IMR-90 (cell line): ENCODE data around the gene RAB28. TPM values are rescaled to one million over a fixed set of nuclear protein-coding genes. Genes with fewer than 3 reads are reported as not detected.

Experiments
- ATAC-seq: fragments of 200-7000 bp; cut with Tn5 transposase; 2 replicates; pipeline ENCODE4 v1.9.1; 2020; ENCODE audit warnings: low read depth, mild to moderate bottlenecking, moderate library complexity
- BruUV-seq: library from RNA; stranded (reverse); fragments of 400-500 nt; replicated peaks from 2 replicates; lab custom pipeline; 2021; lab: Mats Ljungman, UMichigan
- CTCF ChIA-PET: fragments of 300-600 bp; formaldehyde crosslinking; extraction: SDS; loops from one replicate; lab custom pipeline; 2021; ENCODE audit warnings: antibody characterized with exemption; lab: Yijun Ruan, JAX
- POLR2A ChIA-PET: fragments of 300-600 bp; sonication (Branson Sonifier 250); formaldehyde crosslinking; loops from one replicate; lab custom pipeline; 2022; ENCODE audit warnings: antibody characterized with exemption; ENCODE audit not compliant: unreplicated experiment; lab: Charles Lee
- DNase-seq: peaks from one replicate; pipeline ENCODE4 v3.0.0; 2013
- H2AFZ ChIP-seq: replicated peaks from 2 replicates; pipeline ENCODE3; 2013; ENCODE audit warnings: low read length, mild to moderate bottlenecking; ENCODE audit not compliant: poor library complexity
- H2AK5ac ChIP-seq: 2 replicates; pipeline ENCODE4 v1.6.1; 2013; ENCODE audit warnings: low read depth, low read length, inconsistent platforms
- H2AK9ac ChIP-seq: replicated peaks from 2 replicates; pipeline ENCODE3; 2013; ENCODE audit warnings: mild to moderate bottlenecking, low read depth, low read length, moderate library complexity; ENCODE audit not compliant: poor library complexity
- H2BK120ac ChIP-seq: 2 replicates; pipeline ENCODE4 v1.6.1; 2013; ENCODE audit warnings: low read depth, low read length, inconsistent platforms
- H2BK15ac ChIP-seq: 3 replicates; pipeline ENCODE4 v1.6.1; 2013; ENCODE audit warnings: low read depth, low read length, inconsistent platforms
- H2BK20ac ChIP-seq: 2 replicates; pipeline ENCODE4 v1.6.1; 2013; ENCODE audit warnings: low read depth, mild to moderate bottlenecking, inconsistent platforms, low read length, moderate library complexity
- H2BK5ac ChIP-seq: 2 replicates; pipeline ENCODE4 v1.6.1; 2013; ENCODE audit warnings: mild to moderate bottlenecking, low read depth, low read length, inconsistent platforms; ENCODE audit not compliant: poor library complexity, severe bottlenecking
- H3K14ac ChIP-seq: replicated peaks from 2 replicates; pipeline ENCODE4 v1.6.1; 2013; ENCODE audit warnings: low read depth, low read length, inconsistent platforms
- H3K18ac ChIP-seq: 2 replicates; pipeline ENCODE4 v1.6.1; 2013; ENCODE audit warnings: low read depth, low read length, control low read depth
- H3K23ac ChIP-seq: 2 replicates; pipeline ENCODE4 v1.6.1; 2013; ENCODE audit warnings: low read depth, low read length, inconsistent platforms
- H3K27ac ChIP-seq: 2 replicates; pipeline ENCODE4 v1.5.1; 2013; ENCODE audit warnings: mild to moderate bottlenecking, control low read depth, low read length; ENCODE audit not compliant: insufficient read depth
- H3K27me3 ChIP-seq: 2 replicates; pipeline ENCODE4 v1.6.1; 2013; ENCODE audit warnings: low read length; ENCODE audit not compliant: control insufficient read depth, insufficient read depth
- H3K36me3 ChIP-seq: 2 replicates; pipeline ENCODE4 v1.6.1; 2013; ENCODE audit warnings: low read length, mixed read lengths; ENCODE audit not compliant: control insufficient read depth, insufficient read depth
- H3K4ac ChIP-seq: 2 replicates; pipeline ENCODE4 v1.6.1; 2013; ENCODE audit warnings: low read depth, low read length, inconsistent platforms
- H3K4me1 ChIP-seq: 2 replicates; pipeline ENCODE4 v1.6.1; 2013; ENCODE audit warnings: low read length, mixed read lengths; ENCODE audit not compliant: control insufficient read depth, insufficient read depth
- H3K4me2 ChIP-seq: 2 replicates; pipeline ENCODE4 v1.6.1; 2013; ENCODE audit warnings: low read depth, mild to moderate bottlenecking, control low read depth, low read length, moderate library complexity
- H3K4me3 ChIP-seq: 2 replicates; pipeline ENCODE4 v1.5.1; 2013; ENCODE audit warnings: low read depth, mild to moderate bottlenecking, control low read depth, low read length, moderate library complexity; ENCODE audit not compliant: insufficient read depth
- H3K56ac ChIP-seq: 2 replicates; pipeline ENCODE4 v1.6.1; 2013; ENCODE audit warnings: low read length, inconsistent platforms; ENCODE audit not compliant: insufficient read depth; ENCODE audit errors: extremely low read depth
- H3K79me1 ChIP-seq, 2 experiments: 2 replicates each; pipeline ENCODE4 v1.6.1; 2013; ENCODE audit warnings: low read length in 2 of 2, inconsistent platforms in 1 of 2, low read depth in 1 of 2
- H3K9ac ChIP-seq: 2 replicates; pipeline ENCODE4 v1.6.1; 2013; ENCODE audit warnings: low read depth, low read length, control low read depth
- H3K9me1 ChIP-seq: 2 replicates; pipeline ENCODE4 v1.6.1; 2013; ENCODE audit warnings: low read length, inconsistent platforms; ENCODE audit not compliant: insufficient read depth
- H3K9me3 ChIP-seq: 2 replicates; pipeline ENCODE4 v1.6.1; 2013; ENCODE audit warnings: low read length; ENCODE audit not compliant: control insufficient read depth, insufficient read depth
- H4K20me1 ChIP-seq: 2 replicates; pipeline ENCODE4 v1.6.1; 2013; ENCODE audit warnings: low read length, inconsistent platforms; ENCODE audit not compliant: insufficient read depth
- H4K5ac ChIP-seq: 2 replicates; pipeline ENCODE4 v1.6.1; 2013; ENCODE audit warnings: mild to moderate bottlenecking, low read depth, low read length, control low read depth
- H4K8ac ChIP-seq, 2 experiments: 2 replicates each; pipeline ENCODE4 v1.6.1; 2013; ENCODE audit warnings: low read depth in 2 of 2, low read length in 2 of 2, control low read depth in 1 of 2, inconsistent platforms in 1 of 2
- H4K91ac ChIP-seq: 2 replicates; pipeline ENCODE4 v1.6.1; 2013; ENCODE audit warnings: low read depth, low read length, inconsistent platforms; ENCODE audit not compliant: insufficient read depth
- BHLHE40 ChIP-seq: fragments of 150-350 bp; IDR thresholded peaks from 2 replicates; pipeline ENCODE4 v1.6.1; 2016; ENCODE audit warnings: mild to moderate bottlenecking, low read depth, low read length
- CHD1 ChIP-seq: IDR thresholded peaks from 2 replicates; pipeline ENCODE4 v1.6.1; 2012; ENCODE audit warnings: low read depth, low read length, improper control_type of control experiment
- CTCF ChIP-seq: conservative IDR thresholded peaks from 2 replicates; pipeline ENCODE4 v1.5.1; 2012; ENCODE audit warnings: mild to moderate bottlenecking, low read depth, low read length, improper control_type of control experiment
- ELK1 ChIP-seq: fragments of 150-350 bp; IDR thresholded peaks from 2 replicates; pipeline ENCODE4 v1.6.1; 2016; ENCODE audit warnings: low read depth, mild to moderate bottlenecking, low read length, moderate library complexity, borderline replicate concordance
- FOS ChIP-seq: fragments of 150-350 bp; IDR thresholded peaks from 2 replicates; pipeline ENCODE4 v1.6.1; 2016; ENCODE audit warnings: low read depth, low read length
- MAFK ChIP-seq: IDR thresholded peaks from 2 replicates; pipeline ENCODE4 v1.6.1; 2012; ENCODE audit warnings: low read depth, low read length, improper control_type of control experiment
- NFE2L2 ChIP-seq: fragments of 150-350 bp; IDR thresholded peaks from 2 replicates; pipeline ENCODE4 v1.6.1; 2016; ENCODE audit warnings: low read depth, mild to moderate bottlenecking, low read length
- RAD21 ChIP-seq: IDR thresholded peaks from 2 replicates; pipeline ENCODE4 v1.6.1; 2012; ENCODE audit warnings: low read length, improper control_type of control experiment
- RCOR1 ChIP-seq: IDR thresholded peaks from 2 replicates; pipeline ENCODE4 v1.6.1; 2012; ENCODE audit warnings: mild to moderate bottlenecking, low read length, improper control_type of control experiment; ENCODE audit not compliant: insufficient replicate concordance
- RFX5 ChIP-seq: IDR thresholded peaks from 2 replicates; pipeline ENCODE4 v1.8.0; 2012; ENCODE audit warnings: low read depth, mild to moderate bottlenecking, low read length, moderate library complexity
- SMC3 ChIP-seq: fragments of 150-350 bp; IDR thresholded peaks from 2 replicates; pipeline ENCODE4 v1.6.1; 2016; ENCODE audit warnings: low read depth, mild to moderate bottlenecking, antibody characterized with exemption, low read length, moderate library complexity
- WGBS, 2 experiments: methylation state at CpG; one replicate each; pipeline versions ENCODE4 v1.1.5 to v1.1.7; 2013; ENCODE audit warnings: missing lambda C conversion rate in 2 of 2; ENCODE audit not compliant: insufficient read length in 1 of 2; ENCODE audit errors: extremely low coverage in 2 of 2; 5-methylcytosine and 5-hydroxymethylcytosine counted together
- dilution Hi-C: fragments of 300-500 bp; cut with HindIII; formaldehyde crosslinking; loops from one replicate; pipeline ENCODE4 v1.14.3; 2018; ENCODE audit warnings: low sequenced_read_pairs; ENCODE audit not compliant: unreplicated experiment
- in situ Hi-C: fragments of 300-500 bp; cut with MboI; formaldehyde crosslinking; loops from 3 replicates; pipeline ENCODE4 v1.14.3; 2019; ENCODE audit warnings: low sequenced_read_pairs, inconsistent platforms, mixed read lengths
- intact Hi-C: fragments of 100-400 bp; cut with micrococcal nuclease; formaldehyde crosslinking; loops from 2 replicates; pipeline ENCODE4 v1.10.0; 2022
- polyA plus RNA-seq, 3 experiments: library from polyadenylated mRNA; depleted of rRNA; stranded (reverse); fragments of >200 nt; gene quantifications; 2 replicates each; pipeline ENCODE4 v1.2.3, GENCODE V29; 2012; ENCODE audit warnings: low replicate concordance in 1 of 3
- total RNA-seq: library from RNA; depleted of rRNA; stranded (reverse); fragments of >200 nt; gene quantifications from 2 replicates; pipeline ENCODE4 v1.2.3, GENCODE V29; 2012

RAB28 gene
- total and polyA plus RNA-seq, 2 of the 4 experiments (the other 2 are of a cell fraction) = 7.5 to 10.8 TPM

DNA sequence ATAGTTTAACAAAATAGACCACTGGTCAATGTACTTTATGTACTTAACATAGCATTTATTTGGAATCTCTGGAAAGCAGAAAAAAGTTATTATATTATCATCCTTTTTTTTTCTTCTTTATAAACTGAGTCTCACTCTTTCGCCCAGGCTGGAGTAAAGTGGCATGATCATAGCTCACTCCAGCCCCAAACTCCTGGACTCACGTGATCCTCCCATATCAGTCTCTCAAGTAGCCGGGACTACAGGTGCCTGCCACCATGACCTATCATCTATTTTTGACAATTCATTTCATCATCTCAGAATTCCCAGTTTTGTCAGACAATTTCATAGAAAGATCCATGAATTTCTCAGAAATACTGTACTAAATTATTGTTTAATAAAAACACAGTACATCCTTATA lies 12.7 kb downstream of the RAB28 start:
- DNase-seq (no peak), ATAC-seq (no peak)
- H3K56ac ChIP-seq = no peak overlapping the region
- no peaks in the 10 kb centered on the region for H3K4me1 ChIP-seq
- peaks cover 0 to 14% of the 10 kb centered on the region in 2 experiments; a peak in 1 of 4 replicates for H3K79me1 ChIP-seq
- no peak overlapping the region for H3K9ac ChIP-seq
- WGBS, 2 experiments = no CpG with 5 or more reads among the region's 3 CpGs
- in situ Hi-C loops (no loop called here), intact Hi-C loops (no loop called here), dilution Hi-C loops (no loop called here)
- H3K4me3 ChIP-seq = no peak overlapping the region
- no peak overlapping the region for H2AFZ ChIP-seq
- H4K8ac ChIP-seq = no peak overlapping the region
- H3K4me2 ChIP-seq = no peak overlapping the region
- no peak overlapping the region for H2BK5ac ChIP-seq
- no peak overlapping the region for H4K5ac ChIP-seq
- H3K18ac ChIP-seq = no peak overlapping the region
- no peak overlapping the region for H2BK20ac ChIP-seq
- ChIA-PET CTCF (no interaction called here), POLR2A (no interaction called here)
- H3K27me3 ChIP-seq = no peaks in the 10 kb centered on the region
- no peak overlapping the region for H3K14ac ChIP-seq
- H2BK120ac ChIP-seq = no peak overlapping the region
- H3K36me3 ChIP-seq = no peaks in the 10 kb centered on the region
- H3K9me1 ChIP-seq = no peaks in the 10 kb centered on the region; the same call in 1 of the 2 replicates
- no peaks in the 10 kb centered on the region for H3K9me3 ChIP-seq
- TF ChIP-seq CTCF (no peak), SMC3 (no peak), NFE2L2 (no peak), FOS (no peak), RAD21 (no peak), MAFK (no peak), RFX5 (no peak), BHLHE40 (no peak), RCOR1 (no peak), ELK1 (no peak), CHD1 (no peak)
- no peak overlapping the region for H2AK9ac ChIP-seq
- H3K23ac ChIP-seq = no peak overlapping the region
- H2AK5ac ChIP-seq = no peak overlapping the region
- H4K91ac ChIP-seq = no peak overlapping the region
- no peaks in the 10 kb centered on the region; the same call in 1 of the 2 replicates for H4K20me1 ChIP-seq
- no peak overlapping the region for H2BK15ac ChIP-seq
- BruUV-seq = no TSS peak
- H3K4ac ChIP-seq = no peak overlapping the region
- H3K27ac ChIP-seq = no peak overlapping the region
